Measurements from ENCODE around the gene SCLY. TPM values are rescaled to one million over a fixed set of nuclear protein-coding genes. Genes with fewer than 3 reads are reported as not detected.

SCLY gene
- total RNA-seq, 1 donor from 2014 or later, result 11.5 TPM

GRCh38 chr2:238142382-238143205 lies 81.8 kb downstream of the SCLY start:
- DNase-seq (ENCODE audit: low read depth), result no peak
- no peak overlapping the region for H3K4me3 ChIP-seq (ENCODE audit: low read depth, low read length)
- TF ChIP-seq CTCF (conservative IDR thresholded peaks at IDR 0.05; ENCODE audit: low read depth, low read length), result no peak

- no peak for TF ChIP-seq CTCF (conservative IDR thresholded peaks at IDR 0.05; ENCODE audit: low read depth, low read length)
- H3K4me3 ChIP-seq (ENCODE audit: low read depth, low read length), result no peak overlapping the region
- DNase-seq (ENCODE audit: low read depth), result no peak
Measured at GRCh38 chr2:238143239-238143951, 82.6 kb downstream of the SCLY start.

GRCh38 chr2:238144262-238144661 lies 83.5 kb downstream of the SCLY start:
- no peak for TF ChIP-seq CTCF (conservative IDR thresholded peaks at IDR 0.05; ENCODE audit: low read depth, low read length)
- H3K4me3 ChIP-seq (ENCODE audit: low read depth, low read length), result no peak overlapping the region
- DNase-seq (ENCODE audit: low read depth), result no peak

GRCh38 chr2:238145046-238145445 lies 84.2 kb downstream of the SCLY start:
- no peak overlapping the region for H3K4me3 ChIP-seq (ENCODE audit: low read depth, low read length)
- TF ChIP-seq CTCF (conservative IDR thresholded peaks at IDR 0.05; ENCODE audit: low read depth, low read length), result no peak
- DNase-seq (ENCODE audit: low read depth), result no peak

- no peak for TF ChIP-seq CTCF (conservative IDR thresholded peaks at IDR 0.05; ENCODE audit: low read depth, low read length)
- DNase-seq (ENCODE audit: low read depth), result no peak
- no peak overlapping the region for H3K4me3 ChIP-seq (ENCODE audit: low read depth, low read length)
Measured at GRCh38 chr2:238145851-238146250, 85.0 kb downstream of the SCLY start.

GRCh38 chr2:238146884-238147544 lies 86.2 kb downstream of the SCLY start:
- TF ChIP-seq CTCF (conservative IDR thresholded peaks at IDR 0.05; ENCODE audit: low read depth, low read length), result no peak
- H3K4me3 ChIP-seq (ENCODE audit: low read depth, low read length), result no peak overlapping the region

More at GRCh38 chr2:238146884-238147544, 86.2 kb downstream of the SCLY start:
- DNase-seq (ENCODE audit: low read depth), result no peak
